NCI-H2196 (cell line): ENCODE measurements around the gene PMFBP1.

Source experiments
- DNase-seq: peaks from one replicate; lab custom pipeline; 2025; ENCODE audit not compliant: unreplicated experiment; lab: John Stamatoyannopoulos, UW

The PMFBP1 gene, protein sequence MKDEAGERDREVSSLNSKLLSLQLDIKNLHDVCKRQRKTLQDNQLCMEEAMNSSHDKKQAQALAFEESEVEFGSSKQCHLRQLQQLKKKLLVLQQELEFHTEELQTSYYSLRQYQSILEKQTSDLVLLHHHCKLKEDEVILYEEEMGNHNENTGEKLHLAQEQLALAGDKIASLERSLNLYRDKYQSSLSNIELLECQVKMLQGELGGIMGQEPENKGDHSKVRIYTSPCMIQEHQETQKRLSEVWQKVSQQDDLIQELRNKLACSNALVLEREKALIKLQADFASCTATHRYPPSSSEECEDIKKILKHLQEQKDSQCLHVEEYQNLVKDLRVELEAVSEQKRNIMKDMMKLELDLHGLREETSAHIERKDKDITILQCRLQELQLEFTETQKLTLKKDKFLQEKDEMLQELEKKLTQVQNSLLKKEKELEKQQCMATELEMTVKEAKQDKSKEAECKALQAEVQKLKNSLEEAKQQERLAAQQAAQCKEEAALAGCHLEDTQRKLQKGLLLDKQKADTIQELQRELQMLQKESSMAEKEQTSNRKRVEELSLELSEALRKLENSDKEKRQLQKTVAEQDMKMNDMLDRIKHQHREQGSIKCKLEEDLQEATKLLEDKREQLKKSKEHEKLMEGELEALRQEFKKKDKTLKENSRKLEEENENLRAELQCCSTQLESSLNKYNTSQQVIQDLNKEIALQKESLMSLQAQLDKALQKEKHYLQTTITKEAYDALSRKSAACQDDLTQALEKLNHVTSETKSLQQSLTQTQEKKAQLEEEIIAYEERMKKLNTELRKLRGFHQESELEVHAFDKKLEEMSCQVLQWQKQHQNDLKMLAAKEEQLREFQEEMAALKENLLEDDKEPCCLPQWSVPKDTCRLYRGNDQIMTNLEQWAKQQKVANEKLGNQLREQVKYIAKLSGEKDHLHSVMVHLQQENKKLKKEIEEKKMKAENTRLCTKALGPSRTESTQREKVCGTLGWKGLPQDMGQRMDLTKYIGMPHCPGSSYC

DNA sequence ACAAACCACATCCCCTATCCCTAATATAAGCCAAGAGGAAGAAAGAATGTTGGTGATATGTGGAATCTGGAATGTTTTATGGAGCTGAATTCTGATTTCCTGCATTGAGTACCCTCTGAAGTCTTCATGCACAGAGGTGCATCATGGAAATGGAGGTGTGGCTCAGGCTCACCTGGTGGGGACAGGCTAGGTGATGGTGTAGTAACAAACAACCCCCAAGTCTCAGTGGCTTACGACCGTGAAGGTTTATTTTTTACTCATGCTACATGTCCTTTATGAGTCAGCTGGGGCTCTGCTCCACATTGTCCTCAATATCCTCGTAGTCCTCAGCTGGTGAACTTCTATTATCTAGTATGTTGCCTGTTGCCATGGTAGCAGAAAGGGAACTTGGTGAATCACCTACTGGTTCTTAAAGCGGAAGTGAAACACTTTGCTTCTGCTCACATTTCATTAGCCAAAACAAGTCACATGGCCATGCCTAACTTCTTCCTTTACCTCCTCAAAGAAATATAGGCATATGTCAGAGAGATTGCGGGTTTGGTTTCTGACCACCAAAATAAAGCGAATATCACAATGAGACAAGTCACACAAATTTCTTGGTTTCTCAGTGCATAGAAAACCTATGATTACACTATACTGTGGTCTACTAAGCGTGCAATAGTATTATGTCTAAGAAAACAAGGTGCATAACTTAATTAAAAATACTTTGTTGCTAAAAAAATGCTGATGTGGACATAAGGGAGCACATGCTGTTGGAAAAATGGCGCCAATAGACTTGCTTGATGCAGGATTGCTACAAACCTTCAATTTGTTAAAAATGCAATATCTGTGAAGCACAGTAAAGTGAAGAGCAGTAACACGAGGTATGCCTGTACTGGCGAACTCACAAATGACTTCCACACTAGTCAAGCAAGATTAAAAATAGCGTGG lies at the start of gene PMFBP1:
PMFBP1 (minus strand) TSS at position 51 of the 930 bp plus-strand sequence. CDS start 947 bp downstream, outside the sequence.
- DNase-seq = peak; percentile 50

DNA sequence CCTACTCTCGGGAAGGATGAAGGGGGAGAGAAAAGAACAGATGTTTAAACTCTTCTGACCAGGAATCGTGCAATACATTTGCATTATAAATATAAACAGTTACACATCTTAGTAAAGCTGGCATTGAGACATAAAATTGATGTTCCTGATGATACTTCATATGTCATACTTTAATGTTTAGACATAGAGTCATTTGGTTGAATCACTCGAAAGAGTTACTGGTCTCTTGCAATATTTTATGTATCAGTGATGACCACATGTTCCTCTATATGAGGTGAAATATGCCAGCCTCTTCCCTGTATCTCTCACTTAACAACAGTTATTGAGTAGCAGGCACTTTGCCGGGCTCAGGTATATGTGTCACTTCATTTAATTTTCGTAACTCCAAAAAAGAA lies 49.7 kb upstream of the PMFBP1 start:
- no peak for DNase-seq

DNA sequence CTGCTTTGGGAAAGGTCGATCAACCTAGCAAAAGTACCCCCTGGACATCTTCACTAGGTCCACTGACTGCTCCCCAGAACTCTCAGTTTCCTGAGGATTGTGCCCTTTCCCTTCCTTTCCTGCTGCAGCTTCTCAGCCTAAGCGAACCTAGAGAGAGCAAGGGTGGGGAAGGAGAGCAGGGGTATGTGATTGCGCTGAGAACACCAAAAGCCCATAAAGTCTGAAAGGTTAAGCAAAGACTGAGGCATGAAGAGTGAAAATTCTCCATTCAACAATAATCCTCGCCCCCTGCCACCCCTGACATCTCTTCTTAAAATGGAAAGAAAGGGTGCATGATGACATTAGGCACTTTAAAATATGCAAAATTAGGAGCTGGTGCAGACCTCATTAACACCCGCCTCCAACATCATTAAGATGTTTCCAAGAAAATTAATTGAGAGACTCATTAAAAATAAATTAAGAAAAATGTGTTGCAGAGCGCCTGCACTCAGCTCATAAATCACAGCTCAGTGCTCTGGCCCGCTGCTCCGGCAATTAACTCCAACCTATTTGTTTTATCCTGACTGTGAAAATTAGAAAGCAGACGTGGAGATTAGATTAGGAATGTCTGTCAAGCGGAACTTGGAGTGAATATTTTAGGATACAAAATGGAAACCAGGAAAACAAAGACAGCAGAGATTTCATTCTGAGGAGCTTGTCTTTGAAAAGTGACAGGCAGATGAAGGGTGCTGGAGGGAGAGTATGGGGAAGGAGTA lies 49.1 kb upstream of the PMFBP1 start:
- no peak for DNase-seq

DNA sequence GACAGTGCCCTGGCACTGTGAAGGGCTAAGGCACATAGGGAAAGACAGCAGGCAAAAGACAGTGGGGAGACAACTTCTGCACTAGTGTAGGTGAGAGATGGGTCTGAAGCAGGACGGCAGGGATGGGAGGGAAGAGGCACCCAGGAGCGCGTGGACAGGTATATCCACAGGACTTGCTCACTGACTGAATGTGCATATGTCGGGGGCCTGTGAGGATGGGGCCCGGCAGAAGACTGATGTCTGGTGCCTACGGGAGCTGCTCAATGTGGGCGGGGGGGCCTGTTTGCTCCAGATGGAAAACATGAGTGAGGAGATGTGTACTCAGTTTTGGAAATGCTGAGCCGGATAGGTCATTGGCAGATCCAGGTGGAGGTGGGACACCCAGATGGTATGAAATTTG lies 47.3 kb upstream of the PMFBP1 start:
- no peak for DNase-seq

DNA sequence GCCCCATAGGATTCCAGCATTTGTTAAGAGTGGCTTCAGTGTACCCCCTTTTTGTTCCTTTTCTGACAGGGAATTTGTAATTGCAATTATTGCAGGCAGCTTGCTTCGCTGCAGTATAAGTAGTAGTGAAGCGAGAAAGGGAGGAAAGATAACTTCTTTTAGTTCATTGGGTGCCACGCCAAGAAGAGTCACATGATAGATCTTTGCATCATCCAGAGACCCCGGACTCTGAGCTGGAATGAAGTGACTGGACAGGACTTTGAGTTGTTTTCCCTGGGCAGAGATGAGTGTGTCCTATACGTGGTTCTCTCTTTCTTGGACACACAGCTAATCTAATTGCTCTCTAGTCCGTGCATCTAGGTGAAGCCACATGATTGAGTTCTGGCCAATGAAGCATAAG lies 44.8 kb upstream of the PMFBP1 start:
- no peak for DNase-seq

DNA sequence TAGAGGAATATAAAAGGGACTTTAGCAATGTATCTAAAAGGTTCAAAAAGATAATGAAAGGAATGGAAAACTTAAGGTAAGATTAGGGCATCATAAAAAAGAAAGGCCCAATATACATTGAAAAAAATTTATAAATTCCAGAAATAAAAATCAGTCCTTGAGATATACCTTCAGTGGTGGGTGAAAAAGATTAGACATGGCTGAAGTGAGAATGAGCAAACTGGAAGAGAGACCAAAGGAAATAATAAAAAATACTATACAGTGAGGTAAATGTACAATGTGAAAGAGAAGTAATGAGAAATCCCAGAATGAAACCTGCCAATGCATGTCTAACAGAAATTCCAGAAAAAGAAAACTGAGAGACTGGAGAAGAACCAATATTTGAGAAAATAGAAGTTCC lies 42.9 kb upstream of the PMFBP1 start:
- no peak for DNase-seq

DNA sequence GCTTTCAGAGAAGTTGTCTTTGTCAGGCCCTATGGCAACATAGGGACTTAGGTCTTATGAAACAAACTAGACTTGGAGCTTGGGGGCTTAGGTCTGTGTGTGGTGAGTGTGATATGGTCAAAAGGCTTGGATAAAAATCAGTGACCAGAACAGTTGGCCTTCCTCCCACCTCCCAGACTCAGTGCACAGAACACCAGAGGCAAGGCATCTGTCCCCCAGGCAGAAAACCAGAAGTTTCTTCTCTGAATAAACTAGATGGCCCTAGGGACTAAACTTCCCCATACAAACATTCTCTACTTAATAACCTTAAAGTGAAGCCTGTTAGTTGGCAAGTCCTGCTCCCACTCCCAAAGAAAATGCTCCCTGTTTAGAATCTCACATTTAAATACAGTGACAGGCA lies 39.2 kb upstream of the PMFBP1 start:
- DNase-seq = no peak

DNA sequence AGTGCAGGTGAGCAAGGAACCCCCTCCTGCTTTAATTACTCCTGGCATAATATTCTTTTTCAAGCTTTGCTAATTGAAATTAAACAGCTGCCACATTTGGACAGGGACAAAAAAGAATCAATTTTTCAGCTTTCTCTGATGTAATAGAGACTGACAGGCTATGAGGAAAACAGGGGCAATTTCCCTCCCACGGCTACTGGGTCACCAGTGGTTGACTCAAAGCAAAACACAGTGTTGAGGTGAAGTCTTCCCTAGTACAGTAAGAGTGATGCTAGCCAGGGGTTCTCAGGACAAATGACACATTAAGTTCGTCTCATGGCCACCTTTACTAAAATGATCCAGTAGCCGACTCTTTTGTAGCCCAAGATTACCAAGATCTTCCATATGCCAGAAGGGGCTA lies 38.6 kb upstream of the PMFBP1 start:
- no peak for DNase-seq

DNA sequence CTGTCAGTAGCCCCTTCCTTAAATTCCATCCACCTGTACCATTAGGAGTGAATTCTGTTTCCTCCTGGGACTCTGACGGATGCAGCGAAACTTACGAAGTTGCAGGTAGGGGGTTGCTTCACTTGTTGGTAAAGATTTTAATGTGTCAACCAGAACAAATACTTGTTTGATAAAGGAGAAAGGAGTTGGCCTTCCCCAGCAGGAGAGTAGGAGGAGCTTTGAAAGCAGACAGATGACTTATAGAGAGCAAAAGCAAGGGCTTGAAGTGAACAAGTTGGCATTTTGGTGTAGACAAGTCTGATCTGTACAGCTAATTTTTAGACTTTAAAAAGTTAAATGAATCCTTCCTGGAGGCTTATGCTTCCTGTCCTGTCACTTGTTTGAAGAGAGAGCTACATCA lies 38.1 kb upstream of the PMFBP1 start:
- no peak for DNase-seq

DNA sequence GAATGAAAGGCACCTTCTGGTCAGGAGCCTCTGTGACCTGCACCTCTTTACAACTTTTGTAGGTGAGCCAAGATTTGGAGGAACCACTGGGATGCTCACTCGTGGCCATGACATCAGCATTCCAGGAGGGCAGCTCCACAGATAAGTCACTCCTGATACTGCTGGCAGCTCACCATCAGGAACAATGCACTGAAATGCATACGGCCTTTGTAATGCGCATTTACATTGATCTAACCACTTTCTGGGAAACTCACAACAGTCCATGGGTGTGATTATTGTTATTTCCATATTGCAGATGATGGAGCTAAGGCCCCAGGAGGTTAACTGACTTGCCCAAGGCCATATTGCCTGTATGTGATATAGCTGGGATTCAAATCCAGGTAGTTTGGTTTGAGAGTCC lies 34.3 kb upstream of the PMFBP1 start:
- no peak for DNase-seq

DNA sequence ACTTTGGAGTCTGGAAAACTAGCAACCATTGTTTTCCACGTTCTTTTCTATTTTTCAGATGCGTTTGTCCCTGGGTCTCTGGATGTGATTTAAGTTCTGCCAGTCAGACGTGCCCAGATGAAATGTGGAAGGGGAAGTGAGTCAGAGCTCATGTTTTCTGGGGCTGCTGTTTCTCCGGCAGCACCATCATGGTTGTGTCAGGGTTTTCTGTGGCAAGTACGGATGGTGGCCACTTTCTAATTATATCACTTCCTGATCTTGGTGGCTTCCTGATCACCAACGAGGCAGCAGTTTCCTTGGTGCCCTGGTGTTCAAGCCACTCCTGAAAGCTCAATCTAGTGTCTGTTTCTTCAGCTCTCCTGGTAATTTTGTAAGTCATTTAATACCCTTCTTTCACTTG lies 31.4 kb upstream of the PMFBP1 start:
- no peak for DNase-seq

DNA sequence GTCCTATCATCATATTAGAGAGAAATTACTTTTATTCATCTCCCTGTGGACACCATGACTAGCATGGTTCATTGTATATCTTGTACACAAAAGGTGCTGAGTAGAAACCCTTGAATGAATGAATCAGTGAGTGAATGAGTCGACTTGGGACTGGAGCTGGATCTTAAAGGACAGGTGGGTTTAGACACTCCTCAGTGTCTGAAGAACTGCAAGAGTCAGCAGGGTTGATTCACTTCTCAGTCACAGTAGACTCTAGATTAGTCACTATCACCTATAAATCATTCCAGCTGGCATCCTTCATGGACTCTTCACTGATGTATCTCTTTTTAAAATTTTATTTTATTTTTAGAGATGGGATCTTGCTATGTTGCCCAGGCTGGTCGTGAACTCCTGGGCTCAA lies 30.1 kb upstream of the PMFBP1 start:
- DNase-seq = no peak

DNA sequence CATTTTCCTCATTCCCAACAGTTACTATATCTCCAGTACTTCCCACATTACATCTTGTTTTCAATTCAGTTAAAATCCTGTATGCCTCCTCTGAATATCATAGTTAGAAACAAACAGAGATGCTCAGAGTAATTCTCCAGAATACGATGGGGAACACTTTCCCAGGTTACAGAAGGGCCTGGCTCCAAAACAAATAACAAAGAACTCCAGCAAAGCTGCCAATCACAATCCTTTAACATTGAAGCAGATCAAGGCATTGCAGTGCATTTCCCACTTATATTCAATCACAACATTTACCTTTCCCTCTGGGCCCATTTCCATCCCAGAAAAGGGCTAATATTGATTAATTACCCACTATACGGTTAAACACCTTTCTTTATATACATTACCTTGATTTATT lies 29.4 kb upstream of the PMFBP1 start:
- no peak for DNase-seq

DNA sequence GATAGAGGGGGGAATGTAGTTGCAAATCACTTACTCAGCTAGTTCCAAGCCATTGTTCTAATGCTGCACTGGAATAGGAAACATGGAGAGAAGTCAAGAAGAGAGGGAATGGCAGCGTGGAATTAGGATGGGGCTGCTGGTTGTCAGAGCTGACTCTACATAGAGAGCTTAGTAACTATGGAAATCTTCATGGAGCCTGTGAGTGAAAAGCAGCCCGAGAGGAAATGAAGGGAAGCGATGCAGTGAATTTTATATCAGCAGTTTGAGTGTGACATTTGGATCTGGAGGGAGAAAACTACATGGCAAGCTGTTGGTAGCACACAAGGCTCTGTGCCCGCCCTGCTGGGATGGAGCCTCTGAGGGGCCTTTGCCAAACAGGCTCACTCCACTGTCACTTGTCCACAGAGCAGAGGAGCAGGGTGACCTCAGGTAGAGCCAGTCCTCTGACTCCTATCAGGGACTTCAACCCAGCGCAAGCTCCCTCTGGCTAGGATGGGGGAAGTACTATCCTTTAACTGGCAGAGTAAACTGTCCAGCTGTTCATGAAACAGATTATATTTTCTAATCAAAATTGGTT lies 27.9 kb upstream of the PMFBP1 start:
- no peak for DNase-seq

DNA sequence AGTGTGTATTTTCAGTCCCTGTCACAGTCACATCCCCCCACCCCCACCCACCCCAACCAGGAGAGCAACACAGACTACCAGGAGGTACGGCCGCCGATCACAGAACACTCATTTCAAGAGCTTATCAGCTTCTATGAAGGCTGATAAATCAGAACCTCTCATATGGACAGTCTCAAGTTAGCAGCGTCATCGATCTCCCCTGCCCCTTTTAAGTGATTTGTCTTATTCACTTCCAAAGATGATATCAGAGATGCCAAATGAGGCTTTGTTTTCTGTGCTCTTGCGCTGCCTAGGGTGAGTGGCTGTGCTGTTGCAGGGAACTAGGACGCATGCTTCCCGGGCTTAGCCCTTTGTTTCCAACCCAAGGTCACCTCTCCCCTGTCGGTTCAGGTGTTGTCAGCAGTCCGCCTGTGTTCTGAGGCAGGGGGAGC lies 26.8 kb upstream of the PMFBP1 start:
- no peak for DNase-seq

DNA sequence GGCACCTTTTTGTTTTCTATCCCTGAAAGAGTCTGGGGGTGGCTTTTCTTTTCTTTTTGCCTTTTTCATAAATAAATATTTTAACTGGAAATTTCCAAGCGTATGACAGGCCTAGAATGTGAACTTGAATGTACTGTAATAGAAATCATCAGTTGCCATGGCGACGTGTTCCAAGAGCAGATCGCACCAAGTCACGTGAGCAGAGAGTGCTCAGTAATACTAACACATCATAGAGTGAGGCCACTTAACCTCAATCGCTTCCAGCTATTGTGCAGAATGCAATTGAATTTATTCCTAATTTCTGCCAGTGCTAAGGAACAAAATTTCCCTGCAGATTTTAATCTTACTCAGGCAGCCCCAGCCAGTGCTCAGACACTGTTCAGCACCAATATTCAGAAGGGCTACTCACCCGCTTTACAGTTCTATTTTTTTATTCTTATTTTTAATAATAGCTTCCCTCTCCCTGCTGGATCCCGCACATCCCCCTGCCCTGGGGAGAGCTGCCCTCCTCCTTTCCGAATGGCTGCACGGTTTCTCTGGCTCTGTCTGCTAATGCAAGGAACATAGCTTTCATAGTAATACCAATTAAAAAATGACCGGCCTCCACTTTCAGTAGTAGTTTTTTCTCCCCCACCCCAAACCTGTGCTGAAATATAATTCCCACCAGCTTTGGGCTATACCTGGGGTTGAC lies 26.2 kb upstream of the PMFBP1 start:
- DNase-seq = peak; percentile 3

DNA sequence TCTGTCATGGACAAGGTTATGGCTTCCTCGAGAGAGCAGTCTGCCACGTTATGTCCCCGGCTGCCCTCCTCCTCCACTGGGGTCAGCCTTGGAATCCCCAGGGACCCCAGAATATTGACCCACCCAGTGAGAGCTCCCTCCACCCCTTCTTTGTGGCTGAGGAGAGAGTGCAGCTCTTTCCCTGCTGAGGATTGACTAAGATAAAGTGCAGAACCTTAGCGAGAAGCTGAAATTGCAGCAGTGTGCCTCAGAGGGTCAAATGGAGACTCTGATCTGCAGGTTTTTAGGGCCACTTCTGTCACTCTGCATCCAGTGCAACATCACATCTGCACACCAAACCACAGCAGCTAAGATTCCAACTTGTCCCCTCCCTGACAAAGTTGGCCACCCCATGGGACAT lies 25.6 kb upstream of the PMFBP1 start:
- no peak for DNase-seq

DNA sequence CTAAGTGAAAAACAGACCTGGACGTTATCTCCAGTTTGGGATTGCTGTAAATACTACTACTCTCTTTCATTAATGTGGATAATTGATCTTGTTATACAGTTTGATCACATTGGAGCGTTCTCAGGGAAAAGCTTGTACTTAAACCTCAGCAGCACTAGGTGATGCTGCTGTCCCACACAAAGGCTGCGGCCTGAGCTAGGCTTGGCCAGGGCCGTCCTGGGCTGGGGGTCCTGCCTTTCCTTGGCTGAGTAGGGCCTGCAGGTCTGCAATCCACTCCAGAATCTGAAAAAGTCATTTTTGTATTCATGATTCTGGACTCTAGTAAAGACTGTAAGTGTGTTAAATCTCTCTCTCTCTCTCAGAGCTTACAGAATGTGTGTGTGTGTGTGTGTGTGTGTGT lies 23.7 kb upstream of the PMFBP1 start:
- DNase-seq = no peak

DNA sequence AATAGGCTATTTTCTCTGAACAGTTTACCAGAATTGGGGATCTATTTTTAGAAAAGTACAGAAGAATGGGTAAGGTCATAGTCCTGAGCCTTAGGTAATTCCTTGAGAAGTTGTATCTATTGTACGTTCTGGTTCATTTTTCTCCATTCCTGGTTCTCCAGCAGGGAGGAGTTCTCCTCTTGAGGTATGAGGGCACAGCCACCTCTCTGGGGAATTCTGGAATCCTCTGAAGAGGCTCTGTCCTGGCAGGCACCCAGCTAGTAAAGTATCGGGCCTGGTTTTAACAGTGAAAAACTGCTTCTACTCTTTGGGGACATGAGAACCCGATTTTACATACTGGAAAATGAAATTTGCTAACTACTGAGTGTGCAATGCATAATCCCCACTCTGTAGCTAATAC lies 19.6 kb upstream of the PMFBP1 start:
- no peak for DNase-seq
